Measurements from ENCODE around the gene ELOB.

ELOB gene

DNA sequence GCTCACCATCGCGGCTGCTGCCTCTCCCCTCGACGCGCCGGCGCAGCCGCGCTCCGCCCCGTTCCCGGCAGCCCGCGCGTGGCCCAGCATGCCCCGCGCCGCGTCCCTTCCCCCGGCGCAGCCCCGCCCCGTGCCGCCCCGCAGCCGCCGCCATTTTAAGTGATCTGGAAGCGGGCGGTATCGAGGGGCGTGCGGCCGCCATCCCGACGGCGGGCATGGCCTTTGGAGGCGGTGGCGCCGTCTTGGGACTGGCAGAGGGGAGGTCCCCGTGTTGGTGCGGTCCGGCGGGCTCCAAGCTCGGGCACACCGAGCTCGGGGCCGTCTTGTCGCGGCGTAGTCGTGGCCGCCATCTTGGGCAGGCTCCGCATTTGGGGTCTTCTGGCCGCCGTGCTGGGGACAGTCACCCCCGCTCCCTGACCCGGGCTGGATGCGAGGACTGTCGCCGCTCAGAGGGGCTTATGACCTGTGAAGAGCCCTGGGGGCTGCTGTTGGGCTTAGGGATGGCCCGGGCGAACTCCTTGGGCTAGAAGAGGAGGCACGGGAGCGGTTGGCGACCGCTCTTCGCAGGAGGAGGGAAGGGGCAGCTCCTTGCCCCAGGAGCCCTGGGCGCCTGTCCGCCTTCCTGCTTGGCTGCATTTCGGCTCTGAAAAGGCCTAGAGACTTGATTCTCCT, at the start of gene ELOB:
Gene ELOB, minus strand, starts transcription at position 50 of the 672 bp plus-strand sequence. Its CDS starts 41 bp downstream, at position 9.
- DNase-seq (ENCODE audit: low read depth in 3 of 3) = peak; percentile 83 to 87 (median 83)

DNA sequence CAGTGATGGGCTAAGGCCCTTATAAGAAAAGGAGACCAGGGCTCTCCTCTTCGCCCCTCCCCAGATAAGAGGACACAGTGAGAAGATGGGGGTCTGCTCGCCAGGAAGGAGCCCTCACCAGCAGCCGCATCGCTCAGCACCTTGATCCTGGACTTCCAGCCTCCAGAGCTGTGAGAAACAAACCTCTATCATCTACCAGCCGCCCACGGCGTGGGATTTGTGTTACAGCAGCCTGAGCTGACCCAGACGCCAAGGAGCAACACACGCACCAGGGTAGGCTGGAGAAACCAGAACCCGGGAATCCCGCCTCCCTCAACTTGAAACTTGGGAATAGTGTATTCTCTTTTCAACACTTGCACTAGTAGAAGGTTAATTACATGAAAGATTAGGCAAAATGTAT, 48.8 kb upstream of the ELOB start:
- no peak for DNase-seq (ENCODE audit: low read depth in 3 of 3)

DNA sequence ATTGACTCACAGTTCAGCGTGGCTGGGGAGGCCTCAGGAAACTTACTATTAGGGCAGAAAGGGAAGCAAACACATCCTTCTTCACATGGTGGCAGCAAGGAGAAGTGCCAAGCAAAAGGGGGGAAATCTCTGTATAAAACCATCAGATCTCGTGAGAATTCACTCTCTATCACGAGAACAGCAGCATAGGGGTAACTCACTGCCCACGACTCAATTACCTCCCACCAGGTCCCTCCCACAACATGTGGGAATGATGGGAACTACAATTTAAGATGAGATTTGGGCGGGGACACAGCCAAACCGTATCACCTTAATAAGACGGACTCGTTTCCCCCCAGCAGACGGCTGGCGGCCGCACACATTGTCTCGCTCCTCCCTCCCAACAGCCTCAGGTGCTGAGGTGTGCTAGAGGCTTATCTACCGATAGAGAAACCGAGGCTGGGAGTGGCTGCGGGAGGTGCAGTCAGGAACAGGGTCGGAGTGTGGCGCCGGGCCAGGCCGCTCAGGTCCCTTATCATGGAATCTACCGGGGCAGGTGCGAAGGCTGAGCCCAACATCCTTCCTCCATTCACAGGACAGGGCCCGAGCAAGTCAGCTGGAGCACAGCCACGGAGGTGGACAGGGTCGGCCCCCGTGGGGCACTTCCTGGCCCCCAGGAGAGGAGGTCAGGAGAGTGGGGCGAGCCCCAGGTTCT, 48.1 kb upstream of the ELOB start:
- no peak for DNase-seq (ENCODE audit: low read depth in 3 of 3)

DNA sequence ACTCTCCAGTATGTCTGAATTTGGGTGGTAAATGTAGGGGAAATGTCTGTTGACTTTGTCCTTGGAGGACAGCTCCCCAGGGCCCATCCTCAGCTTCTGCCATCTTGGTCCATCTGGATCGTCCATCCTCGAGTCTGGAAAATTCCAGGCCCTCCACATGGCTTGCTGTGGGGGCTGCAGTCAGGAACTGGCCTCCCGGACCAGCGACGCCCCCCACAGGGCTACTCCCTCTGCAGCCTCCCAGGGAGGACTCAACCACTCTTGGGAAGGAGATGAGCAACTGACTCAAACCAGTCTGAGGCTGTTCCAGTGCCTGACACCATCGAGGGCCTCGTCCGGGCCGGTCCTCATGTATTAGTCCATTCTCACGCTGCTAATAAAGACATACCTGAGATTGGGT, 47.5 kb upstream of the ELOB start:
- no peak for DNase-seq (ENCODE audit: low read depth in 3 of 3)

DNA sequence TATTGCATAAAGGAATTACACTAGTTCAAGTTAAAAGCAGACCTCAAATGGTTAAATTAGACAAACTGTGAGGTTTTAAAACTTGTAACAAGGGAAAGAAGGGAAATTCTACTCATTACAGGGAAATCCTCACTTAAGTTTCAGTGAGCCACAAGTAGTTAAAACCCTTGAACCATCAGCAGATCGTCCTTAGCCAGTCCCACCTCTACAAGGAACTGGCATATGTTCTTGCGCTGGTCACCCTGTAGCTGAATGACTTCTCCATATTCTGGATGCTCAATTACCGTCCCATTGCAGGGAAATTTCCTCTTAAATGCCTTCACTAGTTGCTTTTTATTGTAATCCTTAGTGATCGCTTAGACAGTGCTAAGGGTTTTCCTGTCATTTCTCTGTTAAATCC, 45.4 kb upstream of the ELOB start:
- DNase-seq (ENCODE audit: low read depth in 3 of 3) = no peak

DNA sequence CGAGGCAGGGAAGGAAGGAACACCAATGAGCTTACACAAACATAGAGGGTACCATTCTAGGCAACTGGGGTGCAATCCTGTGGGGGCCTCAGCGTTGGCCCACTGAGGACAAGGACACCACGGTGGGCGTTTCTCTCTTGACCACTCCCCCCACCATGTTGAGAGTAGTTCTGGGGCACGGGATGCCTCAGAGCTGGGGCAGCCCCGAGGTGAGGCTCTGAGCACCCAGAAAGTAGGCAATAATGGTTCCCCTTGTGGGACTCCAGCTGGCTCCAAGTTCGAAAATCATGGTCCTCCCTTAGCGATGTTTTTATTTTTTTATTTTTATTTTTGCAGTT, 45.0 kb upstream of the ELOB start:
- no peak for DNase-seq (ENCODE audit: low read depth in 3 of 3)

DNA sequence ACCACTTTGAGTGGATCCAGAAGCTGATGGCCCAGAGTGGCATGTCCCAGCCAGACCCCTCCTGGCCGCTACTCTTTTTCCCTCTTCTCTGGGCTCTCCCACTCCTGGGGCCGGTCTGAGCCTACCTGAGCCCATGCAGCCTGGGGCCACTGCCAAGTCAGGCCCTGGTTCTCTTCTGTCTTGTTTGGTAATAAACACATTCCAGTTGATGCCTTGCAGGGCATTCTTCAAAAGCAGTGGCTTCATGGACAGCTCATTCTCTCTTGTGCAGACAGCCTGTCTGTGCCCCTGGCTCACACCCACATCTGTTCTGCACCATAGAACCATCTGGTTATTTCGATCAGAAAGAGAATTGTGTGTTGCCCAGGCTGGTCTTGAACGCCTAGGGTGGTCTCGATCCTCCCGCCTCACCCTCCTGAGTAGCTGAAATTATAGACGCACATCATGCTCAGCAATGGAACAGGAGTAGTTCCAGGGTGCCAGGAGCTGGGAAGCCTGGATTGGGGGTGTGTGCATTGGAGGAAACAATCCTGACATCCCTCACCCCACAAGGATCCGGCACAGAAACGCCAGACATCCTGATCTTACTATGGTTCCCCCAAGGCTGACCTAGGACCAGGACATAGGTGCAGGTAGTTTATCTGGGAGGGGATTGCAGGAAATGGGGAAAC, 44.5 kb upstream of the ELOB start:
- DNase-seq (ENCODE audit: low read depth in 3 of 3) = no peak

DNA sequence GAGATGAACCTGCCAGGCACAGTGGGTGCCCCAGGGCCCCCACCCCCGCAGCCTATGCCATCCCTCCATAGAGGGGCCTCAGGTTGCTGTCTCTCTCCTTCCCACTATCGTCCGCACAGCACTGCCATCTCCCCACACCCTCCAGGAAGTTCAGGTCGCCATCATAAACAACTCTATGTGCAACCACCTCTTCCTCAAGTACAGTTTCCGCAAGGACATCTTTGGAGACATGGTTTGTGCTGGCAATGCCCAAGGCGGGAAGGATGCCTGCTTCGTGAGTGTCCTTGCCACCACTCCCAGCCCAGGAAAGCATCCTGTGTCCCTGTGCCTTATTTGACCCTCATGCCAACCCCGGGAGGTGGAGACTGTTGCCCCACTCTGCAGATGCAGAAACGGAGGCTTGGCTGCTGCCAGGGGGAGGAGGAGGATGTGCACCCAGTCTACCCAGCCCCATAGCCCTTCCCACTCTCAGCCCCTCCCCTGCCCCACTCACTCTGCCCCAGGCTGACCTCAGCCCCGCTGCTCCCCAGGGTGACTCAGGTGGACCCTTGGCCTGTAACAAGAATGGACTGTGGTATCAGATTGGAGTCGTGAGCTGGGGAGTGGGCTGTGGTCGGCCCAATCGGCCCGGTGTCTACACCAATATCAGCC, 43.9 kb upstream of the ELOB start:
- no peak for DNase-seq (ENCODE audit: low read depth in 3 of 3)

DNA sequence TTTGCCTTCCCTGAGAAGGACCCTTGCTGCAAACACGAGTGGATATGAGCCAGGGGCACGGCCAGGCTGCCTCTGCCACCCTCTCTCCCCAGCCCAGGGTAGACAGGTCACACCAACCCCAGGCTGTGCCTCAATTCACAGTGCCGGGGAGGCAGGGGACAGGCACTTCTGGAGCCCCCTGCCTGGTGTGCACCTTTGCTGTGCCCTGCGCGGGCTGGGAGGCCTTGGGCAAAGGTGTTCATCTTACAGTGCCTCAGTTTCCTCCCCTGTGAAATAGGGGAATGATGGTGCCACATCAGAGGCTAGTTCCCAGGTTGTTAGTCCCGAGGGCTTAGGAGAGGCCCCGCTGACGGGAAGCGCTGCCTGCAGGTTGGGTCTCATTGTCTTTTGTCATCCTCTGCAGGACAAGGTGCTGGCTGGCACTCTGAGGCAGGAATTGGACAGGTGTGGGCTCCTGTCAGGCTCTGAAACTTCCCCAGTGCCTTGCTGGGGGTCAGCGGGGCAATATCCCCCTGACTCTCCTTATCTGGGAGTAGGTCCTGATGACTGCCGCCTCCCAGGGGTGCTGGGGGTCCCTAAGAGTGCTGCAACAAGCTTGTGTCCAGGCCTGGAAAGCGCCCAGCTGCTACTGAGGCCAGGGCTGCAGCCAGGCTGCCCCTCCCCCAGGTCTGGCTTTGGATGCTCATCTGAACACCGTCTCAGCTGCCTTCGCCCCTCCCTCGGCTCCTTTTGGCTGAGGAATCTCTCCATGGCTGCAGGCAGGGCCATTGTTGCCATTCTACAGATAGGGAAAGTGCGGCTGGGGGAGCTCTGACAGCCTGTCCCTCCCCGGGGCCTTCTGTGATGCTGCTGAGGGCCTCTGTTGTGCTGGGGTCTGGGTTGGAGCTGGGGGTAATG, 43.1 kb upstream of the ELOB start:
- DNase-seq (ENCODE audit: low read depth in 3 of 3) = no peak

DNA sequence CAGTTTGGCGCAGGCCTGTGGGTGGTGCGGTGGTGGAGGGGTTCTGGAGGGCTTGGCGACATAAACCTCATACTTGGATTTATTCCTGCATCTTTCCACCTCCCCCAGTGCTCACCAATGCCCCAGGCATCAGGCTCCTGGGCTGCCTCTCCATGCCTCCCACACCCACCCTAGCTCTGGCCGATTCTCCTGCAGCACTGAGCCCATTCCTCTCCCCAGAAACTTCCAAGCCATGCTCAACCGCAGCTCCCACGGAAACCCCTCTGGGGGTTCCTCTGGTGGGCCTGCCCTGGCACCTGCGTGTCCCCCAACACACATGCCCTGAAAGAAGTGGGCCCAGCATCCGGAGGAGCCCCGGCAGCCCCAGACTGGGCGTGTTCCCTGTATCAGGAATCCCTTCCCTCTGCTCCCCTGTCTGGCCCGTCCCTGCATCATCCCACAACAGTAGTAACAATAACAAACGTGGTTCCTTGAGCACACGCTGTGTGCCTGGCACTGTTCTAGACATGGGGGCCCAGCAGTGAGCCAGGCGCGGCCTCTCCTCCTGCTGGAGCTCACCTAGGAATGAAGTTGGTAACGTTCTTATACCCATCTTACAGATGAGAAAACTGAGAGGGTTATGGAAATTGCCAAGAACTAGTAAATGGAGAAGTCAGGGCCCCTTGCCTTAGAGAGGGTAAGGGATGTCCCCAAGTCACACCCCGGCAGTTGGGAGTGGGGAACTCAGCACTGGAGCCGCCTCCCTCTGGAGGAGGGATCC, 42.3 kb upstream of the ELOB start:
- no peak for DNase-seq (ENCODE audit: low read depth in 3 of 3)

DNA sequence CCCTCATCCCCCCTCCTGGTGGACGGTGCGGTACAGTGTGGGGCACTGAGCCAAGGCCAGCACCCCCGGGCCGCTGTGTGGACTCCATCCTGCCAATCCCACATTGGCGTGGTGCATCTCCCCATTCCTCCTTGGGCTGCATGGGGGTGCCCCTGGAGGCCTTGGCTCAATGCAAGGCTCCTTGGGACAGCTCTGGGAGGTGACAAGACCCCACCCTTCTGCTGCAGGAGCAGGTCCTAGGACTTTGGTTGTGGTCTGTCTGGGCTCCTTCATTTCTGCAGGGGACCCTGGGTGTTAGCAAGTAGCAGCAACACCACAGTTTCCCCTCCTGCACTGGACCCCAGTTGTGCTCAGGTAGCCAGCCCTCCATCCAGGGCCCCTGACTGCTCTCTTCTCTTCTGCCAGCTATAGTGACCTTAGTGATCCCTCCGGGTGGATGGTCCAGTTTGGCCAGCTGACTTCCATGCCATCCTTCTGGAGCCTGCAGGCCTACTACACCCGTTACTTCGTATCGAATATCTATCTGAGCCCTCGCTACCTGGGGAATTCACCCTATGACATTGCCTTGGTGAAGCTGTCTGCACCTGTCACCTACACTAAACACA, 41.3 kb upstream of the ELOB start:
- no peak for DNase-seq (ENCODE audit: low read depth in 3 of 3)

DNA sequence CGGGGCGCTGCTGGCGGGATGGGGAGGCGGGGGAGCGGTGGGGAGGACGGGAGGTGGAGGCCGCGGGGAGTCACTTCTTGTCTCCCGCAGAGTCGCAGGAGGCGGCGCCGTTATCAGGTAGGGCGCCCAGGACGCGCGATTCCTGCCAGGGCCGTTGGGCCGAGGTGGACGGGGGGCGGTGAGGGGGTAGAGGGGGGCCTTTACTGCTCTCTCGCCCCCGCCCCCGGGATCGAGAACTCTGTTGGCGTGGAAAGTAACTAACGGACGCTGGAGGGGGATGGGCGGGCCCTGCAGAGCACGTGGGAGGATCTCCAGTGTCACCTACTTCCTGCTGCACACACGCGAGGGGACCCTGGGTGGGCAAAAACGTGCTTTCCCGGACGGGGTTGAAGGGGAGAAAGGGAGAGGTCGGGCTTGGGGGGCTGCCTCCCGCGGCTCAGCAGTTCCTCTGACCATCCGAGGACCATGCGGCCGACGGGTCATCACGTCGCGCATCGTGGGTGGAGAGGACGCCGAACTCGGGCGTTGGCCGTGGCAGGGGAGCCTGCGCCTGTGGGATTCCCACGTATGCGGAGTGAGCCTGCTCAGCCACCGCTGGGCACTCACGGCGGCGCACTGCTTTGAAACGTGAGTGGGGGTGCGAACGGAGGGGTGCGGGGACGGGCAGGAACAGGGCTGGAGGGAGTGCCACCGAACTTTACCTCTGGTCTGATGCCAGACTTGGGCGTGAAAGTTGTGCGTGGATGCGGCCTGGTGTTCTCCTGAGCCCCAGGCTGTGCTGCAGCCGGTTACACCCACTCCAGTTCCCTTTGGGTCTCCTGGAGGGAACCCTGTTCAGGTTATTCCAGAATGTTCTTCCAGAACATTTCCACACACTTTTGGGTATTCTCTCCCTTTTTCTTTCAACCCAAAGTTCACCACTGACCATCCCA, 40.5 kb upstream of the ELOB start:
- peak in 1 of 3 experiments; percentile 19 for DNase-seq (ENCODE audit: low read depth in 3 of 3)

DNA sequence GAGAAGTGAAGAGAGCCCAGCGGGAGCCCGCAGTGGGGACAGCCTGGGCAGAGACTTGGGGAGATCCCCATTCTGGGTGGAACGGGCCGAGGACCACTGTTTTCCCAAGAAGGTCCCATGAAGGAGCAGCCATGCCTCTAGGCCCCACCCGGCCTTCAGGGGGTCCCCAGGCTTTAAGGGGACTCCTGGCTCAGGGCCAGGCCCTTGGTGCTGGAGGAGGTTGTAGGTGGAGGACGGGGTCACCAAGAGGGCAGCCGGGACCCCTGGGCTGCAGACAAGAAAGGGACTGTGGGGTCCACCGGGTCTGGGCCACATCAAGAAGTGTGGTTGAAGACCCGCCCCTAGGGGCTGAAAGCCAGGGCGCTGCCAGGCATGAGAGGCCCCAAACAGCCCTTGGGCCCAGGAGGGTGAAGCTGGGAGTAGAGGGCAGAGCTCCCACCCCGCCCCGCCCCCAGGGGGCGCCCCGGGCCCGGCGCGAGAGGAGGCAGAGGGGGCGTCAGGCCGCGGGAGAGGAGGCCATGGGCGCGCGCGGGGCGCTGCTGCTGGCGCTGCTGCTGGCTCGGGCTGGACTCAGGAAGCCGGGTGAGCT, 39.8 kb upstream of the ELOB start, which contains the start of gene PRSS21:
Gene PRSS21, plus strand, starts transcription at position 487 of the 589 bp plus-strand sequence. Its CDS starts 32 bp downstream, at position 519.
- DNase-seq (ENCODE audit: low read depth in 3 of 3) = peak in 1 of 3 experiments; percentile 41

DNA sequence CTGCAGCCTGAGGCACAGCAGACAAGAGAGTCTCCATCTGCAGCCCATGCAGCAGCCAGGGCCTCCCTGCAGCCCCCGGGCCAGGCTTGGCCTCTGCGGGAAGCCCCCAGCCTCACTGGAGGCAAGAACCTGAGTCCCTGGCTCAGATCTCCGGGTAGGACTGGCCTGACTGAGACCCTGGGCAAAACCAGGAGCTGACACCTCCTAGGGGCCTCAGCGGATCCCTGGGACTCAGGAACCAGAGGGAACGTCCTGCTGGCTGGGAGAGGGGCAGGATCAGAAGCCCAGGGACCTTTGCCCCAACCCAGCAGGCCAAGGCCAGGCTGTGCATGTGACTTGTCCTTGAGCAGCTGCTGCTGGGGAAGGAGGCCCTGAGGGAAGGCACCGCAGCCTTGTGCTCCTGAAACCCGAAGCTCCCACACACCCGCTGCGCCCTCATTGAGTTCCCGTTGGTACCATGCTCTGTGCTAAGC, 38.3 kb upstream of the ELOB start:
- DNase-seq (ENCODE audit: low read depth in 3 of 3) = no peak

DNA sequence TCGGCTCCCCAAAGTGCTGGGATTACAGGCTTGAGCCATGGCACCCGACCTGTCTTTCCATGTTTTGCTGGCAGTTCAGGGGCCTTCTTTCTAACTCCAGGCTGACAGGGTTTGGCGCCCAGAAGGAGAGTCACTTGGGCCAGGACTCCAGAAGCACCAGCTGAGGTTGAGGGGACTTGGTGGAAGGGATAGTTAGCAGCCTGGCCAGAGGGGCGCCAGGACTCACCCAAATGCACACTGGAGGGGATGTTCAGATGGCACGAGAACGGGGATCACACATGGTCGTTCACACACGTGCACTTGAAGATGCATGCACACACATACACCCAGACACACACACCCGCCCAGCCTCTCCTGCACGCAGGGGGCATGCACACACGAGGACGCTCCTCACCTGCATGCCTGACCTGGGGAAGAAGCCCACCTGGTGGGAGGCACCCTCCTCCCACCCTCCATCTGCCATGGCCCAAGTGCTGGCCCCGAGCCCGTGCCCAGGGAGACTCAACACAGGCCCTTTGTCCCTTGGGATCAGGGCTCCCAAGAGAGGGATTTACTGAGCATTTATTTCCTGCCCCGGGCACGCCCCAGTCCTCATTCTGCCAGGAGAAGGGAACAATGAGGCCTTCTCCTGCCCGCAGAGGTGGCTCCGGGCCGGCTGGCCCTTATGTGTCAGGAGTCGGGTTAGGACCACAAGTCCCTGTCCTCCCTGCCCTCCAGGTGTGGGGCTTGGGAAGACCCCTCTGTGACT, 37.6 kb upstream of the ELOB start:
- no peak for DNase-seq (ENCODE audit: low read depth in 3 of 3)

DNA sequence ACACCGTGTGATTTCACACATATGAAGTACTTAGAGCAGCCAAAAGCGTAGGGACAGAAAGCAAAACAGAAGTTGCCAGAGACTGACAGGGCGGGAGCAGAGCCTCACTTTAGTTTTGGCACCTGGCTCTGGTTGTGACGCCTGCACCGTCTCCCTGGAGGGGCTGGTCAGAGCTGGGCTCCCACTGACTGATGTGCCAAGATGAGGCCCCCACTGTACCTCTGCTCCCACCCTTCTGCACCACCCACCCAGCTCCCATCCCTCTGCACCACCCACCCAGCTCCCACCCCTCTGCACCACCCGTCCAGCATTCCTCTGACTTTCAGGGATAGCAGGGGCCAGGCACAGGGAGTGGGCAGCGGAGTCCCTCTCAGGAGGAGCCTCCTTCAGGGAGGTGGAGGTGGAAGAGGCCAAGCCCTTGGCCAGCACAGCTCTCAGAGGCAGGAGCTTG, 36.7 kb upstream of the ELOB start:
- no peak for DNase-seq (ENCODE audit: low read depth in 3 of 3)

DNA sequence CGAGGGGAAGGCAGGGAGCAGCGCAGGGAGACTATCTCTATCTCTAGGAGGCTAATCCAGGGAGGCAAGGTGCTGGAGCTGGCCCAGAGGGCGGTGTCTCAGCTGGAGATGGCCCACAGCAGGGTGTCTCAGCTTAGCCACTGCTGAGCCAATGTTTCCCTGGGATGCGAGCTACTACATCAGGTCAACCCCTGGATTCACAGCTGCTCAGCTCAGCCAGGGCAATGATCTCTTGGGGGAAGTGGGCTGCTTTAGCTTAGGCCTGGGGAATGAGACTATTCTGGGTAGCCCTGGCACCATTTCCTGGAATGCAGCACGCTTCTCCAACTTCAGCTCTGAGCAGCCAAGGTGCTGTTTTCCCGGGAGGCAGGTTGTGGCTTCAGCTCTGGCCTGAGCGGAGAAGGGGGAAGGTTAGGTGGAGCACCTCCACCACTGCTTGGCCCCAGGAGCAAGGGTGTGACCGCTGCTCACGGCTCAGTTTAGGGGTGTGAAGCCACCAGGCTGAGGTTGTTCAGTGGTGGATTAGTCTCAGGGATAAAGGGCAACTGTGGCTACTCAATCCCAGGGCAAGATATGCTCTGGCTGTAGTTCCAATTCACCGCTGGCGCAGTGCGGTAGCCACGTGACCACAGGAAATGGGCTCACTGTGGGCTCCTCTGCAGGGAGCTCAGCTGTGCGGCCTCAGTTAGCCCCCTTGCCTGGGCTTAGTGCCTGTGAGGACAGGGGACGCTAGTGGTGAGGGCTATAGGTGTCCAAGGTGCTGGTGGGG, 34.8 kb upstream of the ELOB start:
- no peak for DNase-seq (ENCODE audit: low read depth in 3 of 3)

All from stimulated activated CD4-positive, alpha-beta T cell treated with anti-CD3 and anti-CD28 coated beads, TNF-alpha, amount 100 ng/mL, for 24 hours (primary cell).